ENCODE measurements around the gene MXD1. TPM values are rescaled to one million over a fixed set of nuclear protein-coding genes. Genes with fewer than 3 reads are reported as not detected.

The MXD1 gene
- total and polyA plus RNA-seq, 9 of the 15 experiments (the other 6 are each of a cell fraction or from before 2014, with no cell fraction given) = 6.7 to 35.9 (median 11.0) TPM

DNA sequence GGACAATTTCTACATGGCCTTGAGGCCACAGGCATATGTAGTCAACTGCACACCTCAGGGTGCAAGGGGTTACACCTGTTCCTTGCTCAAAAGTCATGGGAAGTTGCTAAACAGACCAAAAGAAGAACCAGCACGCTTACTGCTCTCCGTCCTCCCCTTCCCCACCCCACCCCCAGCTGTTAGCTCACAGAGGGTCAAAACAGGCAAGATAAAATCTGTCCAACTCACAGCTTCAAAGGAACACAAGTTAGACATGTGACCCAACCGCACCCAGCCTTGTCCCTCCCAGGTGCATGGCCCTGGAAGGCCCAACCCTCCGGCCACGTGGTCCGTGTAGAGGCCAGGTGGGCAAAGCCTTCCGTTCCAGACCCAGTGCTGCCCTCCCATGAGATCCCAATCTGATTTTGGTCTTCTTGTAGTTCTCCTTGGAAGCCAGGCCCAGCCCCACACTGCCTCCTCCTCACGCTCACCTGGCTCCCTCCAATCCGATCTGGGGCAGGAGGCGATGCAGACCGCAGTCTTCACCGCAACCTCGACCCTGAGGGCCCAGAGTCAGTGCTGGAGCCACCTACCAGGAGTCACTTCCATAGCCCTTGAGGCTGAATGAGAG is 61.0 kb downstream of the MXD1 start (continued):
- peak; percentile 69; the same call in 1 of the 2 replicates for TF ChIP-seq JUND (IDR thresholded peaks at IDR 0.05; ENCODE audit: borderline replicate concordance, low read depth, low read length)
- peak; percentile 85; the same call in 2 of the 3 replicates for TF ChIP-seq JUND (tag; IDR thresholded peaks at IDR 0.05; ENCODE audit: borderline replicate concordance, low read depth, low read length)
- TF ChIP-seq ILF3 (IDR thresholded peaks at IDR 0.05; ENCODE audit: borderline replicate concordance) = no peak
- peak in 1 of 2 experiments; percentile 68; a peak in 1 of 4 replicates for TF ChIP-seq RCOR1 (IDR thresholded peaks at IDR 0.05; ENCODE audit: borderline replicate concordance in 1 of 2, low read depth in 2 of 2, low read length in 2 of 2)
- TF ChIP-seq ZSCAN29 (IDR thresholded peaks at IDR 0.05) = no peak
- peak; percentile 56 for TF ChIP-seq ZNF699 (CRISPR knock-in tag; IDR thresholded peaks at IDR 0.05; ENCODE audit: insufficient replicate concordance)
- peak; percentile 65; the same call in 1 of the 2 replicates for TF ChIP-seq ADNP (tag; IDR thresholded peaks at IDR 0.05)
- TF ChIP-seq, protein P1, sequence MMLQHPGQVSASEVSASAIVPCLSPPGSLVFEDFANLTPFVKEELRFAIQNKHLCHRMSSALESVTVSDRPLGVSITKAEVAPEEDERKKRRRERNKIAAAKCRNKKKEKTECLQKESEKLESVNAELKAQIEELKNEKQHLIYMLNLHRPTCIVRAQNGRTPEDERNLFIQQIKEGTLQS (IDR thresholded peaks at IDR 0.05) = peak; percentile 19; the same call in 1 of the 2 replicates
- TF ChIP-seq, protein P1 (CRISPR knock-in tag; conservative IDR thresholded peaks at IDR 0.05) = no peak
- TF ChIP-seq, protein P2, sequence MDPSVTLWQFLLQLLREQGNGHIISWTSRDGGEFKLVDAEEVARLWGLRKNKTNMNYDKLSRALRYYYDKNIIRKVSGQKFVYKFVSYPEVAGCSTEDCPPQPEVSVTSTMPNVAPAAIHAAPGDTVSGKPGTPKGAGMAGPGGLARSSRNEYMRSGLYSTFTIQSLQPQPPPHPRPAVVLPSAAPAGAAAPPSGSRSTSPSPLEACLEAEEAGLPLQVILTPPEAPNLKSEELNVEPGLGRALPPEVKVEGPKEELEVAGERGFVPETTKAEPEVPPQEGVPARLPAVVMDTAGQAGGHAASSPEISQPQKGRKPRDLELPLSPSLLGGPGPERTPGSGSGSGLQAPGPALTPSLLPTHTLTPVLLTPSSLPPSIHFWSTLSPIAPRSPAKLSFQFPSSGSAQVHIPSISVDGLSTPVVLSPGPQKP (CRISPR knock-in tag; IDR thresholded peaks at IDR 0.05) = no peak
- peak; percentile 73 for TF ChIP-seq NFRKB (IDR thresholded peaks at IDR 0.05; ENCODE audit: low read depth)
- TF ChIP-seq FOXJ3 (CRISPR knock-in tag; IDR thresholded peaks at IDR 0.05) = no peak
- TF ChIP-seq NONO (IDR thresholded peaks at IDR 0.05; ENCODE audit: low read depth in 2 of 2, low read length in 1 of 2) = 0 out of 4 replicates have a peak, but pooled peaks of 1 of the 2 experiments have one; percentile 12
- no peak for TF ChIP-seq NR1H2 (CRISPR knock-in tag; IDR thresholded peaks at IDR 0.05)
- peak; percentile 95 for TF ChIP-seq ZEB2 (IDR thresholded peaks at IDR 0.05)
- no peak for TF ChIP-seq FOXK1 (CRISPR knock-in tag; IDR thresholded peaks at IDR 0.05; ENCODE audit: borderline replicate concordance)
- TF ChIP-seq, protein P3, sequence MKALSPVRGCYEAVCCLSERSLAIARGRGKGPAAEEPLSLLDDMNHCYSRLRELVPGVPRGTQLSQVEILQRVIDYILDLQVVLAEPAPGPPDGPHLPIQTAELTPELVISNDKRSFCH (CRISPR knock-in tag; IDR thresholded peaks at IDR 0.05) = peak; percentile 71; the same call in 1 of the 2 replicates
- TF ChIP-seq, protein P3 (tag; IDR thresholded peaks at IDR 0.05) = peak; percentile 80
- TF ChIP-seq, protein P4, sequence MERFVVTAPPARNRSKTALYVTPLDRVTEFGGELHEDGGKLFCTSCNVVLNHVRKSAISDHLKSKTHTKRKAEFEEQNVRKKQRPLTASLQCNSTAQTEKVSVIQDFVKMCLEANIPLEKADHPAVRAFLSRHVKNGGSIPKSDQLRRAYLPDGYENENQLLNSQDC (CRISPR knock-in tag; IDR thresholded peaks at IDR 0.05) = no peak; the same call in 1 of the 2 replicates
- peak; percentile 91; the same call in 1 of the 2 replicates for TF ChIP-seq KLF6 (CRISPR knock-in tag; IDR thresholded peaks at IDR 0.05; ENCODE audit: borderline replicate concordance)
- TF ChIP-seq SAP30 (IDR thresholded peaks at IDR 0.05; ENCODE audit: borderline replicate concordance, insufficient read depth, low read depth, low read length, poor library complexity, severe bottlenecking) = no peak
- peak; percentile 71 for TF ChIP-seq HMGN3 (IDR thresholded peaks at IDR 0.05; ENCODE audit: borderline replicate concordance, extremely low read depth, insufficient read length, low read depth, low read length)
- peak; percentile 85 for TF ChIP-seq BACH1 (tag; IDR thresholded peaks at IDR 0.05)
- TF ChIP-seq ZNF583 (CRISPR knock-in tag; IDR thresholded peaks at IDR 0.05) = peak; percentile 96
- peak; percentile 53; the same call in 1 of the 2 replicates for TF ChIP-seq SMARCE1 (IDR thresholded peaks at IDR 0.05)
- TF ChIP-seq HNRNPLL (IDR thresholded peaks at IDR 0.05; ENCODE audit: low read depth, low read length, poor library complexity, severe bottlenecking) = peak; percentile 31

All from K562 (cell line).